ENCODE results near the gene CD63. TPM values are rescaled to one million over a fixed set of nuclear protein-coding genes. Genes with fewer than 3 reads are reported as not detected.

The CD63 gene
- total RNA-seq, 1 experiment from 2014 or later, result 581 TPM

DNA sequence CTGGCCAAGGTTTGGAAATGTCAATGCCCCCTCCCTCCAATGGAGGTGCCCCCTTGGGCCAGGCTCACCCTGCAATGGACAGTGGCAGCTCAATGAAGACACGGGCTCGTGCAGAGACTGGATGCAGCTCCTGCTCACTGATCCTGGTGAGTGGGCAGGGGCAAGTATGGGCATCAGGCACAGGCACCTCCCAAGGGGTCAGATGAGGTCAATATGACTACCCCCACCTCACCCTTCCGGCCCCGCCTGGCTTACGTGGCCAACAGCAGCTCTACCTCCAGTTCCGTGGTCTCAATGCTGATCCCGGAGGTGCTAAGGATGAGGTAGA lies 34.7 kb downstream of the CD63 start:
- H3K4me3 Mint-ChIP-seq, result no peak overlapping the region
- no CpG with 5 or more reads among the region's 7 CpGs for WGBS (ENCODE audit: extremely low coverage, insufficient read length, low lambda C conversion rate)

More for the DNA sequence above, 34.7 kb downstream of the CD63 start:
- no peak overlapping the region for H3K23ac ChIP-seq (ENCODE audit: insufficient read length, low read depth, low read length)
- H3K9ac ChIP-seq (ENCODE audit: extremely low read depth, insufficient read length, low read length), result no peak overlapping the region
- H3K9me3 ChIP-seq (ENCODE audit: control insufficient read depth, low read depth, low read length), result no peaks in the 10 kb centered on the region
- Mint-ChIP-seq H3K4me1 (no peaks in the 10 kb centered on the region), H3K27ac (peak overlapping the region in 1 of 3 experiments; percentile 70; a peak in 1 of 7 replicates), H3K27me3 (ENCODE audit: low read depth) (no peaks in the 10 kb centered on the region), H3K9me3 (no peaks in the 10 kb centered on the region), H3K36me3 (ENCODE audit: insufficient read depth in 1 of 3, low read depth in 3 of 3) (peaks cover 32 to 55% (median 44%) of the 10 kb centered on the region in 3 experiments)
- no peak overlapping the region for H3K18ac ChIP-seq (ENCODE audit: insufficient read length, low read depth, low read length)
- no peak overlapping the region for H3K27ac ChIP-seq (ENCODE audit: insufficient read length, low read depth, low read length)
- no peaks in the 10 kb centered on the region for H3K4me1 ChIP-seq (ENCODE audit: insufficient read depth, low read length)
- H4K8ac ChIP-seq (replicated peaks; ENCODE audit: insufficient read length, low read depth, low read length), result no peak overlapping the region
- H2BK15ac ChIP-seq (ENCODE audit: low read depth, low read length), result no peak overlapping the region
- H4K20me1 ChIP-seq (ENCODE audit: control insufficient read depth, insufficient read depth, insufficient read length), result no peaks in the 10 kb centered on the region
- no peak overlapping the region for H2AK5ac ChIP-seq (ENCODE audit: insufficient read length, low read length)
- H3T11ph ChIP-seq (ENCODE audit: low read length), result no peak overlapping the region
- H3K56ac ChIP-seq (ENCODE audit: insufficient read length, low read depth, low read length), result no peak overlapping the region
- H2BK120ac ChIP-seq (ENCODE audit: low read depth, low read length, poor library complexity, severe bottlenecking), result no peak overlapping the region
- H3K79me2 ChIP-seq (ENCODE audit: insufficient read depth, low read length), result no peaks in the 10 kb centered on the region
- no peak overlapping the region for H2BK12ac ChIP-seq (ENCODE audit: insufficient read length, low read depth, low read length)
- H2BK20ac ChIP-seq (ENCODE audit: low read depth, low read length, poor library complexity, severe bottlenecking), result no peak overlapping the region
- no peak overlapping the region for H3K4ac ChIP-seq (ENCODE audit: low read depth, low read length)
- no peaks in the 10 kb centered on the region for H3K23me2 ChIP-seq (ENCODE audit: insufficient read length, low read depth, low read length, poor library complexity, severe bottlenecking)
- no peak for DNase-seq
- H3K79me1 ChIP-seq (ENCODE audit: insufficient read depth, low read depth, low read length, poor library complexity, severe bottlenecking), result no peaks in the 10 kb centered on the region
- no peak overlapping the region for H4K91ac ChIP-seq (ENCODE audit: insufficient read length, low read depth, low read length)
- H4K5ac ChIP-seq (ENCODE audit: insufficient read length, low read depth, low read length), result no peak overlapping the region
- no peak overlapping the region for H2AFZ ChIP-seq (ENCODE audit: low read length)
- no peak overlapping the region for H3K14ac ChIP-seq (ENCODE audit: insufficient read depth, low read length)
- H2BK5ac ChIP-seq (ENCODE audit: insufficient read length, low read length), result no peak overlapping the region
- TF ChIP-seq, protein P1, sequence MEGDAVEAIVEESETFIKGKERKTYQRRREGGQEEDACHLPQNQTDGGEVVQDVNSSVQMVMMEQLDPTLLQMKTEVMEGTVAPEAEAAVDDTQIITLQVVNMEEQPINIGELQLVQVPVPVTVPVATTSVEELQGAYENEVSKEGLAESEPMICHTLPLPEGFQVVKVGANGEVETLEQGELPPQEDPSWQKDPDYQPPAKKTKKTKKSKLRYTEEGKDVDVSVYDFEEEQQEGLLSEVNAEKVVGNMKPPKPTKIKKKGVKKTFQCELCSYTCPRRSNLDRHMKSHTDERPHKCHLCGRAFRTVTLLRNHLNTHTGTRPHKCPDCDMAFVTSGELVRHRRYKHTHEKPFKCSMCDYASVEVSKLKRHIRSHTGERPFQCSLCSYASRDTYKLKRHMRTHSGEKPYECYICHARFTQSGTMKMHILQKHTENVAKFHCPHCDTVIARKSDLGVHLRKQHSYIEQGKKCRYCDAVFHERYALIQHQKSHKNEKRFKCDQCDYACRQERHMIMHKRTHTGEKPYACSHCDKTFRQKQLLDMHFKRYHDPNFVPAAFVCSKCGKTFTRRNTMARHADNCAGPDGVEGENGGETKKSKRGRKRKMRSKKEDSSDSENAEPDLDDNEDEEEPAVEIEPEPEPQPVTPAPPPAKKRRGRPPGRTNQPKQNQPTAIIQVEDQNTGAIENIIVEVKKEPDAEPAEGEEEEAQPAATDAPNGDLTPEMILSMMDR (conservative IDR thresholded peaks at IDR 0.05), result no peak
- H3K4me2 ChIP-seq (ENCODE audit: insufficient read depth, insufficient read length, low read length), result no peak overlapping the region
- no peaks in the 10 kb centered on the region for H3K27me3 ChIP-seq (ENCODE audit: insufficient read depth, low read length)

Measured in H9 (cell line).